ENCODE results near the gene CFAP74.

CFAP74 gene

GRCh38 chr1:1915911-1916840 is 87.4 kb downstream of the CFAP74 start:
- DNase-seq (ENCODE audit: low read depth) = no peak

GRCh38 chr1:1914971-1915692 is 88.5 kb downstream of the CFAP74 start, which contains the start of gene CALML6:
Gene CALML6, plus strand, starts transcription at chr1:1915260. Its CDS starts 21 bp downstream, at chr1:1915281.
- DNase-seq (ENCODE audit: low read depth) = no peak

GRCh38 chr1:1914101-1914970 is 89.2 kb downstream of the CFAP74 start:
- DNase-seq (ENCODE audit: low read depth) = no peak

GRCh38 chr1:1911350-1912041 is 92.1 kb downstream of the CFAP74 start:
- DNase-seq (ENCODE audit: low read depth) = no peak

- DNase-seq (ENCODE audit: low read depth) = no peak
Measured at GRCh38 chr1:1910651-1911331, 92.8 kb downstream of the CFAP74 start.

- DNase-seq (ENCODE audit: low read depth) = no peak
Measured at GRCh38 chr1:1910033-1910465, 93.5 kb downstream of the CFAP74 start.

- no peak for DNase-seq (ENCODE audit: low read depth)
Measured at GRCh38 chr1:1908506-1908791, 95.1 kb downstream of the CFAP74 start.

- DNase-seq (ENCODE audit: low read depth) = no peak
Measured at GRCh38 chr1:1907098-1907736, 96.4 kb downstream of the CFAP74 start.

- peak; percentile 52 for DNase-seq (ENCODE audit: low read depth)
Measured at GRCh38 chr1:1906185-1907097, 97.1 kb downstream of the CFAP74 start.

- no peak for DNase-seq (ENCODE audit: low read depth)
Measured at GRCh38 chr1:1903224-1903623, 100.4 kb downstream of the CFAP74 start.

- DNase-seq (ENCODE audit: low read depth) = no peak
Measured at GRCh38 chr1:1901641-1902294, 101.8 kb downstream of the CFAP74 start.

GRCh38 chr1:1900883-1901640 is 102.5 kb downstream of the CFAP74 start:
- no peak for DNase-seq (ENCODE audit: low read depth)

GRCh38 chr1:1899967-1900327 is 103.6 kb downstream of the CFAP74 start:
- DNase-seq (ENCODE audit: low read depth) = no peak

GRCh38 chr1:1899266-1899966 is 104.2 kb downstream of the CFAP74 start:
- DNase-seq (ENCODE audit: low read depth) = no peak

- DNase-seq (ENCODE audit: low read depth) = no peak
Measured at GRCh38 chr1:1898246-1898933, 105.2 kb downstream of the CFAP74 start.

- no peak for DNase-seq (ENCODE audit: low read depth)
Measured at GRCh38 chr1:1895456-1896336, 107.9 kb downstream of the CFAP74 start.
